GM18511 (cell line): ENCODE results near the gene UBR3.

ENCODE experiments used
- ATAC-seq: cut with Tn5 transposase; IDR thresholded peaks from one replicate; pipeline ENCODE4 v1.9.1; 2021; ENCODE audit warnings: mild to moderate bottlenecking, moderate library complexity; ENCODE audit not compliant: unreplicated experiment

The UBR3 gene

DNA sequence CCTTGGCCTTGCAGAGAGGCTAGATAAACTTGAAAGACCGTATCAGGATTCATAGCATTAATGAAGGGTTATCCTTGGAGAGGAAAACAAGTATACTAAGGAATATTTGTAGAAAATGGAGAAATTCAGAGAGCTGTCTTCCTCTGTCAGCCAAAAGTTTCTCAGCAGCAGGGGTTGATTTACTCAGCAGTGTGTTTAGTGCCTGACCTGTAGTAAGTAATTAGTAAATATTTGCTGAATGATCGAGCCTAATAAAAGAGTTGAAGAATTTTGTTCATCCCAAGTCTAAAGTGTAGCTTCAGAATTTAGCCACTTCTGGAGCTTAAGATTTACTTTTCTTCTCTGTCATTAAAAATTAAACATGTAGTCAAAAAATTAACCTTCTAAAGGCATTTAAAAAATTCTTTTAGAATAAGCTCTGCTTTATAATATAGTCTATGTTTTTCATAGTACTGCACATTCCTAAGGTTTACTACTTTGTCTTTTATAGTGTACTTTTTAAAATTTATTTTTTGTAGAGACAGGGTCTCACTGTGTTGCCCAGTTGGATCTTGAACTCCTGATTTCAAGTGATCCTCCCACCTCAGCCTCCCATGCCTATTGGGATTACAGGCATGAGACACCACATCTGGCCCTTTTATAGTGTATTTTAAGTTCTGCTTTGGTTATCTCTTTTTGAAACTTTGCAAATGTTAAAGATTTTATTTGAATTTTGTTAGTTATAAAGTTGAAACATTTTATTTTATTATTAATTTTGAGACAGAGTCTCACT is 212.3 kb downstream of the UBR3 start:
- ATAC-seq: no peak

DNA sequence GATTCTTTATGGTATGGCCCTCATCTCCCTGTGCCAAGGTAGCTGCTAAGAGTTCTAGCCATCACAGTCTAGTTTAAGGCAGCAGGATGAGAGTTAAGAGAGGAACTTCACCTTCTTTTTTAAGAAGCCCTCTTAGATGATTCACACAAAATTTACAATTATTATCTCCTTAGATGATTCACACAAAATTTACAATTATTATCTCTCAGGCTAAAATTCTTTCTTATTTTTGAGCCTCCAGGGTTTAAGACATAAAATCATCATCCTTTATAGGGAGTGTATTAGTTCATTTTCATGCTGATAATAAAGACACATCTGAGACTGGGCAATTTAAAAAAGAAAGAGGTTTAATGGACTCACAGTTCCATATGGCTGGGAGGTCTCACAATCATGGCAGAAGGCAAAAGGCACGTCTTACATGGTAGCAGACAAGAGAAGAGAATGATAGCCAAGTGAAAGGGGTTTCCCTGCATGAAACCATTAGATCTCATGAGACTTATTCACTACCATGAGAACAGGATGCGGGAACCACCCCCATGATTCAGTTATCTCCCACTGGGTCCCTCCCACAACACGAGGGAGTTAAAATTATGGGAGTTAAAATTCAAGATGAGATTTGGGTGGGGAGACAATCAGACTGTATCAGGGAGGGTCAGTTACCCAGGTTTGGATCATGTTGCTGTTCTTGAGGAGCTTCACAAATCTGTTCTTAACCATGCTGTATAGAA is 217.7 kb downstream of the UBR3 start:
- ATAC-seq: no peak

DNA sequence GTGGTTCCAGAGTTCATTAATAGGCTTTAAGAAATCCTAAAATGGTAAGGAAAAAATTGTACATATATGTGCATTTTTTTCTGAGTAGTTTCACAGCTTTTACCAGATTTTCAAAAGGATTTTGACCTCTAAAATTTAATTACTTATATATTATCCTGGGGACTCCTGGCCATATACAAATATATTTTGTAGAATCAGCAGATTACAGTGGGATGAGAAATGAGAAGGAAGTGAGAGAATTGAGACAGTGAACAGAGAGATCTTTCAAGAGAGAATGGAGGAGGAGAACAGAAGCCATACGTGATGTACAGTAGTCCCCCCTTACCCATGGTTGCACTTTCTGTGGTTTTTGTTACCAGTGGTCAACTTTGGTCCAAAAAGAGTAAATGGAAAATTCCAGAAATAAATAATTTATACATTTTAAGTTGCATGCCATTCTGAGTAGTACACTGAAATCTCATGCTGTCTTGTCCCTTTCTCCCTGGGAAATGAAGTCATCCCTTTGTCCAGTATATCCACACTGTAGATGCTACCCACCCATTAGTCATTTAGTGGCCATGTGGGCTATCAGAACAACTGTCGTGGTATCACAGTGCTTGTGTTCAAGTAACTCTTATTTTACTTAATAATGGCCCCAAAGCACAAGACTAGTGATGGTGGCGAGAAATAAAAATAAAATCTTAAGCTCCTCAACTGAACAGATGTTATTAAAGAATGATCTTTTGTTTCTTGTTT is 220.2 kb downstream of the UBR3 start:
- ATAC-seq: no peak

DNA sequence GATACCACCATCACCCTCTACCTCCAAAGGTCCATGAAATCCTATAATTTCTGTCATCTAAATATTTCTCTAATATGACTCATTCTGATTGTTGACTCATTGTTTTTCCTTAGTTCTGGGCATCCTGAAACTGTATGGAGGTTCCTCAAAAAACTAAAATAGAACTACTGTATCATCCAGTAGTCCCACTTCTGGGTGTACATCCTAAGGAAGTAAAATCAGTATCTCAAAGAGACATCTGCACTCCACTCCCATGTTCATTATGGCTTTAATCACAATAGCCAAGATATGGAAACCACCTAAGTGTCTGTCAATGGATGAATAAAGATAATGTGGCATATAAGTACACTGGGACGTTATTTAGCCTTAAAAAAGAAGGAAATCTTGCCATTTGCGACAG is 224.9 kb downstream of the UBR3 start:
- ATAC-seq: no peak

DNA sequence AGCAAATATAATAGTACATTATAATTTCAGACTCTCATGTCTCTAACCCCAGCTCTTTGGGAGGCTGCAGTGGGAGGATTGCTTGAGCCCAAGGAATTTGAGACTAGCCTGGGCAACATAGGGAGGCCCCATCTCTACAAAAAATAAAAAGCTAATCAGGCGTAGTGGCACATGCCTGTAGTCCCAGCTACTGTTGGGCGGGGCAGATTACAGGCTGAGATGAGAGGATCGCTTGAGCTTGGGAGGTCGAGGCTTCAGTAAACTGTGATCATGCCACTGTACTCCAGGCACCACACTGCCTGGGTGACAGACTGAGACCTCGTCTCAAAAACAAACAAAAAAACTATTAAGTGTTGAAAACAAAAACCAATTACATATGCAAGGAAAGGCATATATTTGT is 227.7 kb downstream of the UBR3 start:
- ATAC-seq: no peak

DNA sequence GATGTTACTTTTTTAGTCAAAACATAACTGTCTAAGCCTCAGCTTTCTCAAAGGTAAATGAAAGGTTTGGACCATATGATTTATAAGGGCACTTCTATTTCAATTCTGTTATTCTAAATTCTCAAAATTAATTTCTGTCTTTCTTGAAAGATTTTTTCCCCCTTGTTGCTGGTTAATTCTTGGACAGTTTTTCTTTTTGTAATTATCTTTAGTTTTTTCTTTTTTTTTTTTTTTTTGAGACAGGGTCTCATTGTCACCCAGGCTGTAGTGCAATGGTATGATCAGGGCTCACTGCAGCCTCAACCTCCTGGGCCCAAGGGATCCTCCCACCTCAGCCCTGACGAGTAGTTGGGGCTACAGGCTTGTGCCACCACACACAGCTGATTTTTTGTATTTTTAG is 229.6 kb downstream of the UBR3 start:
- ATAC-seq: no peak

DNA sequence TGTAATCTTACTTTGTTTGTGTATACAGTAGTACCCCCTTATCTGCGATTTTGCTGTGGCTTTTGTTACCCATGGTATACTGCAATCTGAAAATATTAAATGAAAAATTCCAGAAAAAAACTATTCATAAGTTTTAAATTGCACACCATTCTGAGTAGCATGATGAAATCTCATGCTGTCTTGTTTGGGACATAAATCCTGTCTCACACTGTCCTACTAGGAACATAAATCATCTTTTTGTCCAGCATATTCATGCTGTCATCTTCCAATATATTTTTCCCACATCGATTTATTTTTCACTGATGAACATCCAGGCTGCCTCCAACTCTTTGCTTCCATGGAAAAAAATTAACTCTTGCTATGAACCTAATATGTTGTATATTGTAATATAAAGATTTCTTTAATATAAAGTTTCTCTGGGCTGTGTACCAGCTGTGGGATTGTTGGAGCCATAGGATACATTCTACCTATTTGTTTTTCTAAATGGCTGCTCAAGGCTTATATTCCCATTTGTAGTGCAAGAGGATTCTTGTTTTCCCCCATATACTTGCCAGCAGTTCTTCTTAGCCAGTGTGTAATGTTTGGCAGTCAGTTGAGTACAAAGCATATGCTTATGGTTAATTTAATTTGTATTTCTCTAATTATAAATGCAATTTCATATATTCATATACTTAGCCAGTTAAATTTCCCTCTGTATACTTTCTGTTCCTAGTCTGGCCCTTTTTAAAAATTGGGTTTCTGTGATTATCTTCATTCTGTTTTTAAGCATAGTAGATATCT is 236.4 kb downstream of the UBR3 start:
- no peak for ATAC-seq

DNA sequence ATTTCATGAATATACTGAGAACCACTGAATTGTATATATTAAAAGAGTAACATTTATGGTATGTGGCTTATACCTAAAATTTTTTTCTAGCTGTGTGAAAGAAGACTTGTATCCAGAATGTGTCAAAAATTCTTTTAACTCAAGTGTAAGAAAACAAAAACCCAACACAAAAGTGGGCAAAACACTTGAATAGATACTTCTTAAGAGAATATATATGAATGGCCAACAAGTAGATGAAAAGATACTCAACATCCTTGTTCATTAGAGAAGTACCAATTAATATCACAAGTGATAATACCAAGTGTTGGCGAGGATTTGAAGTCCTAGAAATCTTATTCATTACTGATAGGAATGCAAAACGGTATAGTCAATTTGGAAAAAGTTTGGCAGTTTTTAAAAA is 243.5 kb downstream of the UBR3 start:
- ATAC-seq: no peak

DNA sequence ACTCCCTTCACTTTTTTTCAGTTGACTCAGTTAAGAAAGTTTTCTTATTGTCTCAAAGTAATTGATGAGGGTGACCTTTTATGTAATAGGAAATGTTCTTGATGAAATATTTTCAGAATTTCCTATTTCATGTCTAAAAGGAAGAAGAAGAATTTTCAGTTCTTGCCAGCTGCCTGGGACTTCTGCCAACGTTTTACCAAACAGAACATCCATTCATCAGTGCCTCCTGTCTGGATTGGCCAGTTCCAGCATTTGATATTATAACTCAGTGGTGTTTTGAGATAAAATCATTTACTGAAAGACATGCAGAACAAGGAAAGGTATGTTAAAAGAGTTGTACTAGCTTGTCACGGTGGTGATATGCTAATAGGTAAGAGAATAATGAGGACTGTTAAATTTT is 246.0 kb downstream of the UBR3 start:
- ATAC-seq: no peak

DNA sequence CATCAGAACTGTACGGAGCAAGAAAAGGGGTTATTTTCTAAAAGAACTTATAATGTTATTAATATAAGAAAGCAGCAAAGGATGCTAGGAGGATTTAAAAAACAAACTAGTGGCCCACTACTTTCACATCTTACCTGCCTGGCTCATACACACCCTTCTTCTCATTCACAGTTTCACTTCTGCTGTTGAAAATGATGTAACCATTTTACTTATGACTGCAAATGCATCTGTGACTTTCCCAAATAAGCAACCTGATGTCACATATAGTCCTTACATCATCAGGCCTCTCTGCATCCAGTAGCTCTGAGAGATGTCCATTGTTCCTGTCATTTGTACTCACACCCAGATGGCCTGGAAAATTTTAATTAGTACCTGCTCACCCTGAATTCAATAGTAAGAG is 248.9 kb downstream of the UBR3 start:
- ATAC-seq: no peak

DNA sequence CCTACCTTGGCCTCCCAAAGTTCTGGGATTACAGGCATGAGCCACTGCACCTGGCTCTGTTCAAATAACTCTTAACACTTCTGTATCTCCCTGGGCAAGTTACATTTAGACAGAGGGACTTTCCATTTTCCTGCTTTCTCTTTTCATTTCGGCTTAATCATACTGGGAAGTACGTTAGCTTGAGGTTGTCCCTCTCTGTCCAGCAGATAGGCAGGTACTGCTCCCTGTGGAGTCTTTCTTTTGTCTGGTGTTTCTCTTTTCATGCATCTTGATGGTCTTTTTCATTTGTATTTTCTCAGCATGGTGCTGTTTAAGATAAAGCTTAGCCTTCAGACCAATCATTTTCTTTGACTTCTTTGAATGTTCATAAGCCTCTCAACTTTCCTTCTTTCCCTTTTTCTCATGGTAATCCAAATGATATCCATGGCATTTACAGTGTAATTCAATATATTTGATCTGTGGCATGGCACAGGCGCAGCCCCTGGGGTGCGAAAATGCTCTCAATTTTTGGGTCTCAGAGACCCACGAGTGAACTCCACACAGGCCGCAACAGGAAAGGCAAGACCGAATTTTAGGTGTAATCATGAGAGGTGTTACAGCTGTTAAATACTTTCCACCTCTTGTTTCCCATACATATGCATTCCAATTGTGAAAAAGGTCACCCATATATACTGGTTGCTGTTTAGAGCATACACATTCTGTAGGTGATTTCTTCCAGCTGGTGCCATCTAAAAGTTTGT is 250.7 kb downstream of the UBR3 start:
- no peak for ATAC-seq

DNA sequence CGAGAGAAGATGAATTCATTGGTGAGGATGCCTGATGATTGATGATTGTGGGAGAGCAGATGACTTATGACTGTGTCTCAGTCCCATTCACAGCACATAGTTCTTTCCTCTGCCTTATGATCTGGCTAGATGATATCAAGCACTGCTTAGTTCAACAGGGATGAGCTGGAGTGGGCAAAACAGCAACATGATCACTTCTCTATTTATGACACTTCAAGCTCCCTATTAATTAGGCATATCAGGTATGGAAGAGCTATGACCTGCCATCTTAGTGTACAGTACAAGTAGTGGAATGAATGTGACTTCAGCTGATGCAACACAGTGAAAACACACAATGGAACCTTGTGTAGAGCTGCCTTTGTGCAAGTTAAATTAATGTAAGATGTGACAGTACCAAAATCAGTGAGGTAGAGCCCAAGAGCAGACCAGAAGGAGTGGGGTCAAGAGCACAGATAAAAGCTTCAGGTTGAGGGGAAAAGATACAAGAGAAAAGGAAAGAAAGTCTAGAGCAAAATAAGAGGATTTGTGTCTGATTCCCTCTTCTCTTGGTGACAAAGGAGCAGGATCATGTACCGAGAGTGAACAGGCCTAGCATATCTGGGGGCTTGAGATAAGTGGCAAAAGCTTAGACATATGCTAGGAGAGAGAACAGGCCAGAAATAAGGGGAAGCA is 257.7 kb downstream of the UBR3 start:
- no peak for ATAC-seq

DNA sequence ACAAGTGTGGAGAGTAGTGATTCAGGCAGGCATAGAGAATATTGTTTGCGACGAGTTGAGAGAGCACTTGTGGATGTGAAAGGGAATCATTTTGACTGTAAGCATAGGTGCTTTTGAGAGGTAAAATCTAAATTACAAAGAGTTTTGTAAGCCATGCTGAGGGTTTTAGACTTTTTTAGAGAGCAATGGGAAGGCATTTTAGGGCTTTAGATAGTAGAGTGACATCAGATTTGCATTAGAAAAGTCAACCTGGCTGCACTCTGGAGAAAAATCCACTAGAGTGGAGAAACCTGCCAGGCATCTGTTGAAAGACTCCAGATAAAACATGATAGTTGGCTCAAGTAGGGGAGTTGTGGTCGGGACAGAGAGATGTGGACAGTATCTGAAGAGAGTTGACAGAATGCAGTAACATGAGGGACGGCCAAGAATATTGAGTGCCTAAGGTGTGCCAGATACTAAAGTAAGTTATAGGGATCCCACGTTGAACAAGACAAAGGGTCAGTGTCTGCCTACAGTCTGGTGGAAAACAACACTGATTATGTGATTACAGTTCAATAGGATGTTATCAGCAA is 258.9 kb downstream of the UBR3 start:
- no peak for ATAC-seq

DNA sequence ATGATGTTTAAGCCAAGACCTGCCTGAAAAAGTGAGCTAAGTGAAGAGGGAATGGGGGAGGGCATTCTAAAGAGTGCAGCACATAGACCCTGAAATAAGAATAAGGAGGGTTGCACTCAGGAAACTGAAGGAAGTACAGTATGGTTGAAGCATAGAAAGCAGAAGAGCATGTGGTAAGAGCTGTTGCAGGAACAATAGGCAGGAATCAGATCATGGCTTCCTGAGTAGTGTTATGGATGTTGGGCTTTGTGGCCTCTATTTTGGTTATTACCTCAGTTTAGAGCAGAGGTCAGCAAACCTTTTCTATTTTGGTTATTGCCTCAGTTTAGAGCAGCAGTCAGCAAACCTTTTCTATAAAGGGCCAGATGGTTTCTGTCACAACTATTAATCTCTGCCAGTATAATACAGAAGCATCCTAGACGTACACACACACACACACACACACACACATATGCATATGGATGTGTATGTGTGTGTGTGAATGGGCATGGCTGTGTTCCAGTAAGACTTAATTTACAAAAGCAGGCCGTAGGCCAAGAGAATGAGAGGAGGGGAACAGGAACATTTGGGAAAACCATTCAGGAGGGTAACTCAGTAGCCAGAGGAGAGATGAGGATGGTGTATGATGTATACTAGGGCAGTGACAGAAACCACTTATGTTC is 259.6 kb downstream of the UBR3 start:
- no peak for ATAC-seq

DNA sequence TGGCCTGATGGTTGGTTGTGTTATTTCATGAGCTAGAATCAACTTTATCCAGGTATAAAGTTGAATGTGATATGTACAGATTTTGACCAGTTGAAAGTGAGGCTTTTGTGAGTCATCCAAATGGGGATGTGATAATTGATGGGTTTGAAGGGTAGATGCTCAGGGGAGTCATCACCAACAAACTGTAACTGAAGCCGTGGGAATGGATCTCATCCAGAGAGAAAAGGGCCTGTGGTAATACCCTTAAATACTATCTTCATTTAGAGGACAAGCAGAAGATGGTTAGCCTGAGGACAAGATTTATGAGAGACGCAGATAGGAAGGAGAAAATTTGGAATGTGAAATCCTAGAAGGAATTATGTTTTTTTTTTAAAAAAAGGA is 260.1 kb downstream of the UBR3 start:
- ATAC-seq: no peak

DNA sequence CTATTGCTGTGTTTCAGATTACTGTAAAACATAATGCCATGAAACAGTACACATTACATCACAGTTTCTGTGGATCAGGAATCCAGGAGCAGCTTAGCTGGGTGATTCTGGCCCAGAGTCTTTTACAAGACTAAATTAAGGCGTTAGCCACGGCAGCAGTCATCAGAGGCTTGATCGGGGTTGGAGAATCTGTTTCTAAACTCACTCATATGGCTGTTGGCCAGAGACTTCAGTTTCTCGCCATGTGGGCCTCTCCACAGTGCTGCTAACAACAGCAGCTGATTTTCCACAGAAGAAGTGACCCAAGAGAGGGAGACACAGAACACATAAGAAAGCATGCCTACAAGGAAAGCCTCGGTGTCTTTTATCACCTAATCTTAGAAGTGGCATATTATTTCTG is 261.5 kb downstream of the UBR3 start:
- no peak for ATAC-seq

DNA sequence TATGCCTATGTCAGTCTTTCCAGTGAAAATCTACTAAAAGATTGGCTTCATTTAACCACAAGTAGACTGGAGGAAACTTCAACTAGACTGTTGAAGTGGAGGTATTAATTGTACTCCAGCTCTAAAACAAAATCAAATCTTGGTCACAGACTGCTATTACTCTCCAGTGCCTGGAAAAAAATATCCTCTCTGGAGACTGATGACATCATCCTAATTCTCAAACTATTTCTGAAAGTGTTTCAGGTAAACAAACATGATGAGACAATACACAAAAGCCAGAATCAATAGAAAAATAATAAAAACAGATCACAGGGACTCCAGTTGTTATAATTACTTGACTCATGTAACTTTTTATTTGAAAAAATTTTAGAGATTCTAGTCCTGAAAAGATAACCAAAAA is 263.0 kb downstream of the UBR3 start:
- ATAC-seq: no peak

DNA sequence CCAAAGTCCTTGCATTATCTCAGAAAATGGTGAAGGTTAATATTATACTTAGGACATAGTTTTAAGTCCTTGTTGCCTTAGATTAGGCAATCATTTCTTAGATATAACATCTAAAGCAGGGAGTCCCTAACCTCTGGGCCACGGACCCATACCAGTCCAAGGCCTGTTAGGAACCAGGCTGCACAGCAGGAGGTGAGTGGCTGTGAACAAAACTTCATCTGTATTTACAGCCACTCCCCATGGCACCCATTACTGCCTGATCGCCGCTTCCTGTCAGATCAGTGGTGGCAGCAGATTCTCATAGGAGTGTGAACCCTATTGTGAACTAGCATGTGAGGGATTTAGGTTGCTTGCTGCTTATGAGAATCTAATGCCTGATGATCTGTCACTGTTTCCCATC is 264.2 kb downstream of the UBR3 start:
- ATAC-seq: no peak

DNA sequence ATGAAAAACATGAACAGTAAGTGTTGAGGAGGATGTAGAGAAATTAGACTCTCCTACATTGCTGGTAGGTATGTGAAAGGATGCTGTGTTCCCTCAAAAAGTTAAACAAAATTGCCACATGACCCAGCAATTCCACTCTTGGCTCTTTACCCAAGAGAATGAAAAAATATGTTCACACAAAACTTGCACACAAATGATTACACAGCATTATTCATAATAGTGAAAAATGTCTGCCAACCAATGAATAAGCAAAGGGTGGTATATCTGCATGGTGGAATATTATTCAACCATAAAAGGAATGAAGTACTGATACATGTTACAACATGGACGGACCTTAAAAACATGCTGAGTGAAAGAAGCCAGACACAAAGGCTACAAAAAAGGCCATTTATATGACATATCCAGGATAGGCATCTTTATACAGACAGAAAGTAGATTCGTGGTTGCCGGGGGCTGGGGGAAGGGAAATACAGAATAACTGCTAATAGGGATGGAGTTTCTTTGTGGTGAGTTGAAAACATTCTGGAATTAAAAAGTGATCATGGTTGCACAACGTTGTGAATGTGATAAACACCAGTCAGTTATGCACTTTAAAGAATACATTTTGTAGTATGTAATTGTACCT is 265.3 kb downstream of the UBR3 start:
- no peak for ATAC-seq
